ENCODE data around the gene SKI.

DNA sequence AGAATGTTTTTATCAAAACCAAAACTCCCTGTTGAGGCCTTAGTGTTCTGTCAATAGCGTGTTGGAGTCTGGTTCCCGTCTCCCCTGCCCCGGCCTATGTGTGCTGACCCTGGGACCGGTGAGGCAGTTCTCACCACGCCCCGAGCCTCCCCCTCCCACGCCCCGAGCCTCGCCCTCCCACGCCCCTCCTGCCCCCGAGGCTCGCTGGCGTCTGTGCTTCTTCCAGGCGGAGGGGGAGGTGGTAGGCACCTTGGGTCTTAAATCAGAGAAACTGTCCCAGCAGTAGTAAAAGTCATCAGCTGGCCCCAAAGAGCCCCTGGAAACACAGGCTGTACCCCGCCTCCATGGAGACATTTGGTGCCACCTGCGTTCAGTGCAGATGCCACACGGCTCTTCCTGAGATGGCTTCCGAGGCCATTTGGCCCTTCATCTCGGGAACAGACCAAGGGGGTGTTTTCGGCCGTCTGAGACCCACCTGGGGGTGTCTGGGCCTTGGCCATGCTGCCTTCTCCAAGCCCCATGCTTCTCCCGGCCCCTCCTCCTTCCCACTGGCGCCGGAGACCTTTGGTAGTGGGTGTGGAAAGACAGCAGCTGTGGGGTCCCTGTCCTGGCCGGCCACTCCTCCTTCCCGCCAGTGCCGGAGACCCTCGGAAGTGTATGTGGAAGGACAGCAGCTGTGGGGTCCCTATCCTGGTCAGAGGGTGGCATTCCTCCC, 44.7 kb downstream of the SKI start:
- TF ChIP-seq EZH2phosphoT487 (IDR thresholded peaks at IDR 0.05; ENCODE audit: borderline replicate concordance, low read length) = no peak
- no peak for TF ChIP-seq CTCF (conservative IDR thresholded peaks at IDR 0.05; ENCODE audit: low read depth, low read length)
